IMR-90 (cell line): ENCODE results near the gene PROZ.

Experiments used
- SMC3 ChIP-seq: fragments of 150-350 bp; IDR thresholded peaks from 2 replicates; pipeline ENCODE4 v1.6.1; 2016; ENCODE audit warnings: low read depth, mild to moderate bottlenecking, antibody characterized with exemption, low read length, moderate library complexity
- TF ChIP-seq, protein P1 (sequence below): fragments of 150-350 bp; IDR thresholded peaks from 2 replicates; pipeline ENCODE4 v1.6.1; 2017; ENCODE audit warnings: mild to moderate bottlenecking, antibody characterized with exemption, low read length, low read depth
- TF ChIP-seq, protein P2 (sequence below): conservative IDR thresholded peaks from 2 replicates; pipeline ENCODE4 v1.5.1; 2012; ENCODE audit warnings: mild to moderate bottlenecking, low read depth, low read length, improper control_type of control experiment

DNA sequence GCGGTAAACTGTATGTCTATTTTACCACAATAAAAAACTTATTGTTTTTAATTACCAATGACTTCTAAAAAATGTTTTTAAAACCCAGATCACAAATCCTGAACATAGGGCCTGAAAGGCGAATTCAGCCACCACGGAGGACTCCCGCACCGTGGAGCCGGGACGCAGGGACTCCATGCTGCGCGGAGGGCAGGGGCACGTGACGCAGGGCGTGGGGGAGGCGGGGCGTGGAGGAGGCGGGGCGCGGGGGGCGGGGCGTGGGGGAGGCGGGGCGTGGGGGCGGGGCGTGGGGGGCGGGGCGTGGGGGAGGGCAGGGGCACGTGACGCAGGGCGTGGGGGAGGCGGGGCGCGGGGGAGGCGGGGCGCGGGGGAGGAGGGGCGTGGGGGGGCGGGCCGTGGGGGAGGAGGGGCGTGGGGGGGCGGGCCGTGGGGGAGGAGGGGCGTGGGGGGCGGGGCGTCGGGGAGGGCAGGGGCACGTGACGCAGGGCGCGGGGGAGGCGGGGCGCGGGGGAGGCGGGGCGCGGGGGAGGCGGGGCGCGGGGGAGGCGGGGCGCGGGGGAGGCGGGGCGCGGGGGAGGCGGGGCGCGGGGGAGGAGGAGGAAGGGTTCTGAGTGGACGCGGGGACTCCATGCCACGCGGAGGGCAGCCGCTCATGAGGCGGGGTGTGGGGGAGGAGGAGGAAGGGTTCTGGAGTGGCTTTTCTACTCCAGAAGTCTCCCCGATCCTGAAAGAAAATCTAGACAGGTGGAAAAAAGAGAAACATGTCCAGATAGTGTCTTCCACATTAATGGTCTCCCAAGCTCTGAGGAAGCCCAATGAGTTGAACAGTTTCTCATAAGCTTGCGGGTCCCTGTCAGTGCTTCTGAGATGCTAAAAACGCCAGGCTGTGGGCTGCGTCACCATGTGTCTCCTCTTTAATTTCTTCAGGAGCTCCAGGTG is 4.4 kb upstream of the PROZ start:
- TF ChIP-seq, protein P1, sequence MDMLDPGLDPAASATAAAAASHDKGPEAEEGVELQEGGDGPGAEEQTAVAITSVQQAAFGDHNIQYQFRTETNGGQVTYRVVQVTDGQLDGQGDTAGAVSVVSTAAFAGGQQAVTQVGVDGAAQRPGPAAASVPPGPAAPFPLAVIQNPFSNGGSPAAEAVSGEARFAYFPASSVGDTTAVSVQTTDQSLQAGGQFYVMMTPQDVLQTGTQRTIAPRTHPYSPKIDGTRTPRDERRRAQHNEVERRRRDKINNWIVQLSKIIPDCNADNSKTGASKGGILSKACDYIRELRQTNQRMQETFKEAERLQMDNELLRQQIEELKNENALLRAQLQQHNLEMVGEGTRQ = peak; percentile 91
- TF ChIP-seq, protein P2, sequence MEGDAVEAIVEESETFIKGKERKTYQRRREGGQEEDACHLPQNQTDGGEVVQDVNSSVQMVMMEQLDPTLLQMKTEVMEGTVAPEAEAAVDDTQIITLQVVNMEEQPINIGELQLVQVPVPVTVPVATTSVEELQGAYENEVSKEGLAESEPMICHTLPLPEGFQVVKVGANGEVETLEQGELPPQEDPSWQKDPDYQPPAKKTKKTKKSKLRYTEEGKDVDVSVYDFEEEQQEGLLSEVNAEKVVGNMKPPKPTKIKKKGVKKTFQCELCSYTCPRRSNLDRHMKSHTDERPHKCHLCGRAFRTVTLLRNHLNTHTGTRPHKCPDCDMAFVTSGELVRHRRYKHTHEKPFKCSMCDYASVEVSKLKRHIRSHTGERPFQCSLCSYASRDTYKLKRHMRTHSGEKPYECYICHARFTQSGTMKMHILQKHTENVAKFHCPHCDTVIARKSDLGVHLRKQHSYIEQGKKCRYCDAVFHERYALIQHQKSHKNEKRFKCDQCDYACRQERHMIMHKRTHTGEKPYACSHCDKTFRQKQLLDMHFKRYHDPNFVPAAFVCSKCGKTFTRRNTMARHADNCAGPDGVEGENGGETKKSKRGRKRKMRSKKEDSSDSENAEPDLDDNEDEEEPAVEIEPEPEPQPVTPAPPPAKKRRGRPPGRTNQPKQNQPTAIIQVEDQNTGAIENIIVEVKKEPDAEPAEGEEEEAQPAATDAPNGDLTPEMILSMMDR = no peak
- no peak for TF ChIP-seq SMC3
